GM18520 (cell line): ENCODE results near the gene FIGN.

Experiments used
- ATAC-seq: cut with Tn5 transposase; IDR thresholded peaks from one replicate; pipeline ENCODE4 v1.9.1; 2021; ENCODE audit not compliant: unreplicated experiment

FIGN gene

DNA sequence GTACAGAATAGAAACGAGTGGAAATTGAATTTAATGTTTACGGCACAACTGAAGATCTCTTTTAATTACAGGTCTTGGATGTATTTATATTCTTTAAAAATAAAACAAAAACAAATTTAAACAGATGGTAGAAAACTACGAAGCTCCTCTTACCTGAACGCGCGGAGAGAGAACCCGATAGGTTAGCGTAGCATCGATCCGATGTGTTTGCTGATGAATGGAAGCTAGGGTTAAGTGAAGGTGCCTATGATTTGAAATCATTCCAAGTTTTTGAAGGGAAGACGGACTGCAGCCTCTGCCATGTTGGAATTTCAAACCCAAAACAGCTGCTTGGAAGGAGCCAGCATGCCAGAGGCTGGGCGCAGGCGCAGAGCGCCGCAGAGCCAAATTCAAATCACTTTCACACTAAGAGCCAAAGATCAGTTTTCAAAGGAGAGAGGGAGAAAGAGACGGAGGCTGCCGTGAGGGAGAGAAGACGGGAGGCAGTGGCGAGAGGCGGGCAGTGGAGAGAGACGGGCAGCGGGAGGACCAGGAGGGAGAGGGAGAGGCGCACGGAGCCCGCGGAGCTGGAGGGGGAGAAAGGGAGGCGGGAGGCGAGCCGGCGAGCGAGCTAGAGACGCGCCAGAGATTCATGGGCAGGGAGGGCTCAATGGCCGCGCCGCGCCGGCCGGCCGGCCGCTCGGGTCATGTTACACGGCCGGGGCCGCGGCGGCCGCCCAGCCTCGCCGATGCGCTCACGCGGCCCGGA lies at the start of gene FIGN:
FIGN (minus strand) TSS at position 324 of the 748 bp plus-strand sequence. CDS start 1,081 bp downstream, outside the sequence.
- no peak for ATAC-seq

DNA sequence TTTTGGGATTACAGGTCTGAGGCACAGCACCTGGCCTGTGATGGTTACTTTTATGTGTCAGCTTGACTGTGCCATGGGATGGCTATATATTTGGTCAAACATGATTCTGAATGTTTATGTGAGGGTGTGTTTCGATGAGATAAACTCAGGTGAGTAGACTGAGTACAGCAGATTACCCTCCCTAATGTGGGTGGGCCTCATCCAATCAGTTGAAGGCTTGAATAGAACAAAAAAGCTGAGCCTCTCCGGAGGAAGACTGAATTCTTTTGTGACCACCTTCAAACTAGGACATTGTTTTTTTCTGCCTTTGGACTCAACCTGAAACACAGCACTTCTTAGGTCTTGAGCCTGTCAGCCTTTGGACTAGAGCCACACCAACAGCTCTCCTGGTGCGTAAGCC lies 49.4 kb upstream of the FIGN start:
- ATAC-seq, result no peak

GRCh38 chr2:163779970-163780597 lies 44.3 kb upstream of the FIGN start:
- no peak for ATAC-seq

GRCh38 chr2:163778045-163778781 lies 42.4 kb upstream of the FIGN start:
- ATAC-seq, result no peak

DNA sequence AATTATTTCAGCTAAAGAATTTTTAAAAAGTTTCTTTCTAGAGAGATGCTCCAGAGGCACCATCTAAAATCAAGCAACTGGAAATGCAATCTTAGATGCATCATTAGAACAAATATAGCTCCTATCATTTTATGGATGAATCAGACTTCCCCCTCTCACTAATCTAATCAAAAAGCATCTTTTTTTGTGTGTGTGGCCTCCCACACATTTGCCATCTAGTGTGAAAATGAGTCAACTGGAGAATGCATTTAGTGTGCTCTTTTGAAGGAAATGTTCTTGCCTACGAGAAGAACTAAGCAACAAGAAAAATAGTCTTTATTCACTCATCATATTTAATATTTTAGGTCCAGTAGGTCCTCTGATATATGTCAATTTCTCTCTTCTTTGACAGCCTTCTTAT lies 39.5 kb upstream of the FIGN start:
- no peak for ATAC-seq

DNA sequence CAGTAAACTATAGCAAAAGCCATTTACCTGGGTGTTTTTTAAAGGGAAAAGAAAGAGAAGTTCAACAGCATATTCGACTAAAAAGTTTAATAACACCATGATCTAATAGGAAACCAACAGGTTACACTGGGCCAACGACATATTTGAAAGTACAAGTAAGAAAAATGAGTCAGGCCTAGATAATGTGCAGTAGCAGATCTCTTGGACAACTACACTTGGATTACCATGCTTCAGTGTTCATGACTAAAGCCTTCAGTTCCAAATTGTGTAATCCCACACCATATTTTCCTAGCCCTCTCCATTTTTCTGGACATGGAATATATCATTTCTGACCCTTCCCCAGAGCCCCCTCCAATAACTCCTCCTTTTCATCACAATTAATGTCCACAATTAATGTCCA lies 39.1 kb upstream of the FIGN start:
- ATAC-seq, result no peak

DNA sequence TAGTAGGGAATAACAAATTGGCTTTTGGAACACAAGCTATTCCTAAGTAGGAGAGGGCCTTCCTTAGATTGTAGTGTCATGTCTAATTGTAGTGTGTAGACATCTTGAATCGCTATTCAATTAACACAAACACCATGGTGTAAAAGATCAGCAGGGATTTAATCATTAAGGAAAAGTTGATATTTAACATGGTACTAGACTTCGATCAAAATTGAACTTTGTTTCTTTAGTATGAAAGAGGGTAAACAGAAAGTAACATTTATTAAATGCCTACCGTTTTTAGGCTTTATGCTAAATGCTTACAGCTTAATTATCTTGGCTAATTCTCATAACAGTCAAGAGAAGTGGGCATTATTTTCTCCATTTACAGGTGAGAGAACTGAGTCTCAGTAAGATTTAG lies 37.5 kb upstream of the FIGN start:
- no peak for ATAC-seq

DNA sequence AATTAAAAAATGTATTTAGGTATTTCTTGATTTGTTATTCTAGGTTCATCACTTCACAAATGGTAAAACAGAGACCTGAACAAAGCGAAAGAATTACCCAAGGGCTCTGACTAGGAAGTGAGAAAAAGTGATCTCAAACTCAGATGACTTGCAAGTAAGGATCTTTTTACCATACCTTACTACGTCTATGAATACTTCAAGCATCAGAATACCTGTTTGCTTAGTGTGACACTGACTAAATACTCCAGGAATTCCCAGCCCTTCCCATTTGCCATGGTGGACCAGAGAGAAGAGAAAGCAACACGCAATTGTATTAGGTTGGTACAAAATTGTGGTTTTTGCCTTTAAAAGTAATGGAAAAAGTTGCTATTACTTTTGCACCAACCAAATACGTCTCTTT lies 35.8 kb upstream of the FIGN start:
- no peak for ATAC-seq

DNA sequence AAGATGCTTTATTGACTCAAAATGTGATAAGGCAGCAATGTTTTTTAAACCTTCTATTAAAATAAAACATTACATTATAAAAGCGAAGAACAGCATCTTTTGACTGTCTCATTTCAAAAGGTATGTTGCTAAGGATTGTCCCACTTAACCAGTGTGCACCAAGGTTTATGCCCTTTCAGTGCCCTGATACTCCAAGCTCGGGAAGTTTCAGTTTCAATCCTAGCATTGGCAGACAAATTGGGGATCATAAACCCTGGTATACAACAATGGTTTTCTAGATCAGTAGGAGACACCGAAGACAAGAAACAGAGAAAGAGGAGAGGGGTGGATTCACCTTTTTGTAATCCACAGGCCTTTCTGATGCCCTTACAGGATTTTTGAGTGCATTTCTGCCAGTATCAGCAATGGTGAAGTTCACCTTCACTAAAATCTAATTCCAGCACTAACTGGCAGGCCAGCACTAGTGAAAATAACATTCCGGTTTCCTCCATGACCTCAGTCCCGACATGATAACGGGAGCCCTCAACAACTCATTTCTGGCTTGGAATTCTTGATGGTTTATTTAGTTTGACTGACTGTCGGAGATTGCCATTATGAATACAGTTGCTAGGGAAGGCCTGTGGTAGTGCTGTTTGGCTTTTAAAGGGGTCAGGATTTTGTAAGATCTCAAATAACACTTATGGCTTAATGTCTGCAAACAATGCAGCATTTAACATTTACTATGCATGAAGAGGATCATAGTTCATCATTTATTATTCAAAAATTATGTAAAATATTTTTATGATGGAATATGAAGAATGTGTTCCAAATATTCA lies 33.3 kb upstream of the FIGN start:
- no peak for ATAC-seq

DNA sequence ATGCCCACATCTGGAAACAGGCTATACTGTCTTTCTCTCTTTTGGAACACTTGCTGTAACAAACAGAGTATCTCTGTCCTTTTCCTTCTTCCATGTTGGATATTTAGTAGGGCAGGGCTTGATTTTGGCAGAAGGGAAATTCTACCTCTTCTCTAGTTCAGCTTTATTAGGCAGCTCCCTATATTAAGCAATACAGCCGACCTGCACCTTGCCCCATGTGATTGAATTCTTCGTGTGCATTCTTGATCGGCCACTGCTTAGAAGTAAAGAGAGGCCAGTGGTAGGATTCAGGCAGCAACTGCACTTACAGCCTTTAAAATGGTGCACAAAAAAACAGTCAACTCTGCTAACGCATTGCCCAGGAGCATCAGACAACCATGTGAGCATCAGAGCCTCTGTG lies 31.3 kb upstream of the FIGN start:
- ATAC-seq, result no peak

- ATAC-seq, result no peak
These were observed 28.8 kb upstream of the FIGN start for GRCh38 chr2:163764566-163764965.

GRCh38 chr2:163759013-163759412 lies 23.2 kb upstream of the FIGN start:
- no peak for ATAC-seq

GRCh38 chr2:163757814-163758213 lies 22.0 kb upstream of the FIGN start:
- ATAC-seq, result no peak

GRCh38 chr2:163756588-163756987 lies 20.8 kb upstream of the FIGN start:
- ATAC-seq, result no peak

DNA sequence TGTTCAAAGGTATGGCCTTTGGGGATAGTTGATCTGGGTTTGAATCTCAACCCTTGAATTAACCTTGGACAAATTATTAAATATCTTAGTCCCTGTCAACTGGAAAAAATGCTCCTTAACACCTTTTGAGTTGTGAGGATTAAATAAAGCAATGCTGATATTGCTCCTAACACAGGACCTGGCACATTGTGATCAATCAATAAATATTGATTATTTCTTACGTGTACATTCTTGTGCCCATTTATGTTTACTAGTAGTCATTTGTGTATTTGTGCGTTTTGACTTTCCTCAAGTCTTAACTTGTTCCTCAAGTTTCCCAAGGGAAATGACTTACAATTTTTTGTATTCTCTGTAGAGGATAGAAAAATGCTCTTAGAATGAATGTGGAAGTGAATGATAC lies 19.6 kb upstream of the FIGN start:
- ATAC-seq, result no peak

DNA sequence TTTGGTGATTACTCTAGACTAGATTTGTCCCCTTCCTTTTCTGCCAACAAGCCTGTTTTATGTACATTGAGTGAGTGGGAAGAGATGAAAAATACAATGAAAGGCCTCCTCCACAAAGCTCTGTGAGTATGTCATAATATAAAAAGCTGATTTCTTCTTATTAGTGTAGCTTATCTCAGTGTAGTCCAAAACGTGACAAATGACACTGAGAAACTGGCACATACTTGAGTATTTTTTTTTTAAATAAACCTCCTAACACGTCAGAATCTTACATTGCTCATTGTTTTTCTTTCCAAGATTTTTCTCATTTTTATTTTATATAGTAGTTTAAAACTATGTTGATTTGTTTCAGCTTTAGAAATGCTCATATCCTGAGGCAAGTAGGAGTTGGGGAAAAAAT lies 17.9 kb upstream of the FIGN start:
- ATAC-seq, result no peak

- no peak for ATAC-seq
These were observed 16.5 kb upstream of the FIGN start for GRCh38 chr2:163752267-163752666.

GRCh38 chr2:163751696-163752095 lies 15.9 kb upstream of the FIGN start:
- no peak for ATAC-seq

DNA sequence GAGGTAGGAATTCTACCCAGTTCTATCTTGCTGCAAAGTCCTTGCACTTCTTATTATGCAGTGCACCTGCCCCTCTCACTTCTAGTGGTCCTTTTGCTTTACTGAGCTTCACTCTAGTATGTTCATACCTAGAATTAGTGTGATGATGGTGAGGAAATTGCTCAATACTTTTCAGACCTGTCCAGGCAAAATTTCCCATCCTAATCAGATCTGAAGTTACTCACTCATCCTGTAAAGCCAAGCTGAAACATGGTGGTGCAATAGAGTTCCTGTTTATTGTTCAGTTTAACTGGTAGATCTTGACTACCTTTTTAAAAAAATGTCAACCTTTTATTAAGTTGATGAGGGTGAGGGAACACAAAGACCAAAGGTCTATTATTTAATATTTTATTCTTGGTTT lies 12.6 kb upstream of the FIGN start:
- no peak for ATAC-seq

DNA sequence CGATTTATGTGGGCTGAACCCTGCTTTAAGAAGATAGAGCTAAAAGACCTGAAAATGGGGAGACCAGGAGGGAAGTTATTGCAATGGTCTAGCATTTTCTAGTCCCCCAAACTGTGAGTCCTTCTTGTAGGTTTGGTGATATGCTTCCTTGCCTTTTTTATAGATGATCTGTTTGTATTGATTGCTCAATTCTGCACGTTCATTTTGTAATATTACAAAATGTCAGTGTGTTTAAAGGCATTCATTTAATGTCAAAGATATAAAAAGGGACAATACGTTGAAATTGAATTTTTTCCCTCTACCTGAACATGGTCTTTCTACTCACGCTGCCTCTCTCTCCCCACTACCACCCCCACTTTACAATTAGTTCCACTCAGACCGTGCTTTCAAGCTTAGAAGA lies 5.6 kb upstream of the FIGN start:
- no peak for ATAC-seq

DNA sequence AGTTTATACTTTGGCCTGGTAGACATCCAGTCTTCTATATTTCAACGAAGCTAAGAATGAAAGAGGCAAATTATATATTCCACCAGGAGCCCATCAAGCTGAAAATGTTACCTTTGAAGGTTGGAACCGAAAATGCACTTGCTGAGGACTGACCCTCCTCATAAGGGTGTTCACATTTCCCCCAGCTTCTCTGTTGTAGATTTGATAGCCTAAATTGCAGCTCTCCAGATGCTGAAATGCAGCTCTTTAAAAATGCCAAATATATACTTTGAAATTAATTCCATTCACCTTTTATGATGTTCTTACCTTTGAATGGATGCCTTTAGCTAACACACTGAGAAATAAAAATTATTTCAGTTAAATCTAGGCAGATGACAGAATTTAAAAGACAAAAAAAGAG lies 1.8 kb upstream of the FIGN start:
- no peak for ATAC-seq

GRCh38 chr2:163737190-163737439 lies 1.3 kb upstream of the FIGN start:
- ATAC-seq, result no peak
